Tibial nerve (tissue), 3 donors: Measurements from ENCODE around the gene GCNT1.

Source experiments
- CTCF ChIP-seq, 5 experiments: fragments of 200-600 bp in 3 of 5; fragments of 450-650 bp in 2 of 5; sonication (generic) in 3 of 5; IDR thresholded peaks; one replicate each; pipeline ENCODE4 v1.5.1; 2016 to 2019; ENCODE audit warnings: antibody characterized with exemption in 5 of 5, mild to moderate bottlenecking in 3 of 5, moderate library complexity in 2 of 5
- POLR2A ChIP-seq, 2 donors: fragments of 450-650 bp; IDR thresholded peaks; one replicate each; pipeline ENCODE4 v1.6.1; 2017; ENCODE audit warnings: antibody characterized with exemption in 2 of 2, mild to moderate bottlenecking in 2 of 2, moderate library complexity in 2 of 2

GRCh38 chr9:76425677-76426453 is 33.1 kb upstream of the GCNT1 start:
- TF ChIP-seq POLR2A (IDR thresholded peaks at IDR 0.05): no peak
- no peak for TF ChIP-seq CTCF (IDR thresholded peaks at IDR 0.05)
